Measurements from ENCODE around the gene HLA-C.

DNA sequence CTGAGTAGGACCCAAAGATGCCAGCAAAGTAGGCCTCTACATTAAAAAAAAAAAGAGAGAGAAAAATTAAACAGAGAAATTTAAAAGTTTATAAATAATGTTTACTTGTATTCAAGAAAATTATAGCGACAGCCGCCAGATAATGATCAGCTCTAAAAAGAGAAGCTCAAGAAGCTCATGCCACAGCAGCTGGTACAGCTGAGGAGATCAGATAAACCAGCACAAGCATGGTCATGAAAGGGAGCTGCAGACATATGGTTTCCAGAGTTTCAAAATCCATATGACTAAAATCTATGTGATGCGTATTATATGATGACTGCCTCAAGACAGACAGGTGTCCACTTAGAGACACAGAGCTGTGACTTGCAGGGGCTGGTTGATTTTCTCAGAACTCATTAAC, 13.6 kb upstream of the HLA-C start:
- TF ChIP-seq CTCF (IDR thresholded peaks at IDR 0.05 in 2 of 3, conservative IDR thresholded peaks at IDR 0.05 in 1 of 3; ENCODE audit: insufficient read depth in 2 of 3, low read depth in 1 of 3, low read length in 3 of 3): no peak
- TF ChIP-seq HNRNPH1 (optimal IDR thresholded peaks at IDR 0.05; ENCODE audit: low read depth, low read length): no peak
